SK-N-SH treated with all-trans-retinoic acid at 6 μM for 48 hours (cell line): Measurements from ENCODE around the gene GSG1.
"Not testable (repeated sequence)": the region's sequence is repeated elsewhere in the genome, so short reads cannot be mapped to it uniquely, and the experiment has no call there.

Experiments used
- ATAC-seq: fragments of 200-7000 bp; cut with Tn5 transposase; 3 replicates; pipeline ENCODE4 v1.9.1; 2020; ENCODE audit warnings: mild to moderate bottlenecking, moderate library complexity
- ARNTL ChIP-seq: fragments of 450-650 bp; formaldehyde crosslinking; IDR thresholded peaks from 2 replicates; pipeline ENCODE4 v1.5.0; 2020; ENCODE audit warnings: low read depth, mild to moderate bottlenecking, moderate library complexity, borderline replicate concordance
- BACH2 ChIP-seq: fragments of 250-450 bp; sonication (Bioruptor Pico); IDR thresholded peaks from 2 replicates; pipeline ENCODE4 v1.9.0; 2021; ENCODE audit warnings: mild to moderate bottlenecking, borderline replicate concordance
- GLIS3 ChIP-seq: fragments of 250-450 bp; sonication (Bioruptor Pico); IDR thresholded peaks from 2 replicates; pipeline ENCODE4 v1.5.0; 2020; ENCODE audit warnings: mild to moderate bottlenecking, moderate library complexity
- ISL1 ChIP-seq: fragments of 250-450 bp; sonication (Bioruptor Pico); IDR thresholded peaks from 2 replicates; pipeline ENCODE4 v2.1.2; 2022; ENCODE audit warnings: mild to moderate bottlenecking, moderate library complexity
- OSR1 ChIP-seq: fragments of 250-450 bp; sonication (Bioruptor Pico); IDR thresholded peaks from 2 replicates; pipeline ENCODE4 v1.8.0; 2022; ENCODE audit warnings: moderate library complexity, mild to moderate bottlenecking, inconsistent platforms
- RARB ChIP-seq: fragments of 250-450 bp; sonication (Bioruptor Pico); IDR thresholded peaks from 2 replicates; pipeline ENCODE4 v1.8.0; 2021; ENCODE audit warnings: mild to moderate bottlenecking, moderate library complexity
- SNAI2 ChIP-seq: fragments of 250-450 bp; sonication (Bioruptor Pico); IDR thresholded peaks from 2 replicates; pipeline ENCODE4 v1.5.0; 2020; ENCODE audit warnings: mild to moderate bottlenecking, moderate library complexity
- TOX ChIP-seq: fragments of 250-450 bp; sonication (Bioruptor Pico); IDR thresholded peaks from 2 replicates; pipeline ENCODE4 v1.8.0; 2021; ENCODE audit warnings: mild to moderate bottlenecking, moderate library complexity, borderline replicate concordance
- ZC3H10 ChIP-seq: fragments of 250-450 bp; sonication (Bioruptor Pico); IDR thresholded peaks from 2 replicates; pipeline ENCODE4 v1.5.1; 2021; ENCODE audit warnings: mild to moderate bottlenecking, moderate library complexity
- ZFP3 ChIP-seq: fragments of 250-450 bp; sonication (Bioruptor Pico); IDR thresholded peaks from 2 replicates; pipeline ENCODE4 v1.5.0; 2020; ENCODE audit warnings: mild to moderate bottlenecking, moderate library complexity
- ZFP30 ChIP-seq: fragments of 450-650 bp; formaldehyde crosslinking; IDR thresholded peaks from 2 replicates; pipeline ENCODE4 v1.5.0; 2022; ENCODE audit warnings: mild to moderate bottlenecking, moderate library complexity
- ZNF565 ChIP-seq: fragments of 450-650 bp; formaldehyde crosslinking; conservative IDR thresholded peaks from 2 replicates; pipeline ENCODE4 v1.5.0; 2020; ENCODE audit warnings: low read depth, mild to moderate bottlenecking, moderate library complexity
- ZNF70 ChIP-seq: fragments of 450-650 bp; formaldehyde crosslinking; IDR thresholded peaks from 2 replicates; pipeline ENCODE4 v1.5.0; 2020; ENCODE audit warnings: mild to moderate bottlenecking, moderate library complexity
- ZNF8 ChIP-seq: fragments of 450-650 bp; formaldehyde crosslinking; IDR thresholded peaks from 2 replicates; pipeline ENCODE4 v1.5.0; 2020; ENCODE audit warnings: mild to moderate bottlenecking, moderate library complexity
- TF ChIP-seq, protein P1 (sequence below): fragments of 250-450 bp; sonication (Bioruptor Pico); IDR thresholded peaks from 2 replicates; pipeline ENCODE4 v1.5.1; 2020; ENCODE audit warnings: low read depth, mild to moderate bottlenecking, moderate library complexity
- TF ChIP-seq, protein P2 (sequence below): fragments of 250-450 bp; sonication (Bioruptor Pico); IDR thresholded peaks from 2 replicates; pipeline ENCODE4 v1.5.0; 2020; ENCODE audit warnings: mild to moderate bottlenecking, moderate library complexity
- TF ChIP-seq, protein P3 (sequence below): fragments of 250-450 bp; sonication (Bioruptor Pico); IDR thresholded peaks from 2 replicates; pipeline ENCODE4 v1.8.0; 2021; ENCODE audit warnings: low read depth, mild to moderate bottlenecking, moderate library complexity, borderline replicate concordance
- TF ChIP-seq, protein P4 (sequence below): fragments of 250-450 bp; sonication (Bioruptor Pico); IDR thresholded peaks from 2 replicates; pipeline ENCODE4 v1.8.0; 2020; ENCODE audit warnings: mild to moderate bottlenecking, moderate library complexity, borderline replicate concordance

GSG1 gene

DNA sequence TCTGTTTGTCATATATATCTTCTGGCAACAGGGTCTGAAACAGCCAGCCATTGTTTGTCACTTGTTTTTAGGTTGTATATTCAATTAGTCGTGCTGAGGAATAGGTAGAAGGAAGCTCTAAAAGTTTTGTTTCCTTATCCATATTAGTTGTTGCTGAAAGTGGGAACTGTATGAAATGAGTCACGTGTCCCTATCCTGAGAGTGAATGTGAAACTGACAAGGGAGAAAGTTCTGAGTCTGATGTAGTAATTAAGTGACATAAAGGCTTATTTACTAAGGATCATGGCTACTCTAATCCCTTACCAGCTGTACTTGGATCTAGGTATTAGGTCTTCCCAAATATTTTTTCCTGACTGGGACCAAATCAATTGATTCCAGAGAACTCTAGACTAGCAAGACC is 42.9 kb downstream of the GSG1 start:
- TF ChIP-seq TOX (CRISPR knock-in tag) (no peak), OSR1 (CRISPR knock-in tag) (no peak), GLIS3 (CRISPR knock-in tag) (no peak), ZFP3 (CRISPR knock-in tag) (no peak), ZNF565 (CRISPR knock-in tag) (no peak), RARB (CRISPR knock-in tag) (no peak), ZNF70 (CRISPR knock-in tag) (no peak), ZFP30 (CRISPR knock-in tag) (no peak), ISL1 (CRISPR knock-in tag) (no peak), ZC3H10 (CRISPR knock-in tag) (no peak), BACH2 (CRISPR knock-in tag) (no peak), ZNF8 (CRISPR knock-in tag) (no peak), SNAI2 (CRISPR knock-in tag) (no peak), ARNTL (no peak)
- TF ChIP-seq, protein P1, sequence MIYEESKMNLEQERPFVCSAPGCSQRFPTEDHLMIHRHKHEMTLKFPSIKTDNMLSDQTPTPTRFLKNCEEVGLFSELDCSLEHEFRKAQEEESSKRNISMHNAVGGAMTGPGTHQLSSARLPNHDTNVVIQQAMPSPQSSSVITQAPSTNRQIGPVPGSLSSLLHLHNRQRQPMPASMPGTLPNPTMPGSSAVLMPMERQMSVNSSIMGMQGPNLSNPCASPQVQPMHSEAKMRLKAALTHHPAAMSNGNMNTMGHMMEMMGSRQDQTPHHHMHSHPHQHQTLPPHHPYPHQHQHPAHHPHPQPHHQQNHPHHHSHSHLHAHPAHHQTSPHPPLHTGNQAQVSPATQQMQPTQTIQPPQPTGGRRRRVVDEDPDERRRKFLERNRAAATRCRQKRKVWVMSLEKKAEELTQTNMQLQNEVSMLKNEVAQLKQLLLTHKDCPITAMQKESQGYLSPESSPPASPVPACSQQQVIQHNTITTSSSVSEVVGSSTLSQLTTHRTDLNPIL (CRISPR knock-in tag): no peak
- TF ChIP-seq, protein P2, sequence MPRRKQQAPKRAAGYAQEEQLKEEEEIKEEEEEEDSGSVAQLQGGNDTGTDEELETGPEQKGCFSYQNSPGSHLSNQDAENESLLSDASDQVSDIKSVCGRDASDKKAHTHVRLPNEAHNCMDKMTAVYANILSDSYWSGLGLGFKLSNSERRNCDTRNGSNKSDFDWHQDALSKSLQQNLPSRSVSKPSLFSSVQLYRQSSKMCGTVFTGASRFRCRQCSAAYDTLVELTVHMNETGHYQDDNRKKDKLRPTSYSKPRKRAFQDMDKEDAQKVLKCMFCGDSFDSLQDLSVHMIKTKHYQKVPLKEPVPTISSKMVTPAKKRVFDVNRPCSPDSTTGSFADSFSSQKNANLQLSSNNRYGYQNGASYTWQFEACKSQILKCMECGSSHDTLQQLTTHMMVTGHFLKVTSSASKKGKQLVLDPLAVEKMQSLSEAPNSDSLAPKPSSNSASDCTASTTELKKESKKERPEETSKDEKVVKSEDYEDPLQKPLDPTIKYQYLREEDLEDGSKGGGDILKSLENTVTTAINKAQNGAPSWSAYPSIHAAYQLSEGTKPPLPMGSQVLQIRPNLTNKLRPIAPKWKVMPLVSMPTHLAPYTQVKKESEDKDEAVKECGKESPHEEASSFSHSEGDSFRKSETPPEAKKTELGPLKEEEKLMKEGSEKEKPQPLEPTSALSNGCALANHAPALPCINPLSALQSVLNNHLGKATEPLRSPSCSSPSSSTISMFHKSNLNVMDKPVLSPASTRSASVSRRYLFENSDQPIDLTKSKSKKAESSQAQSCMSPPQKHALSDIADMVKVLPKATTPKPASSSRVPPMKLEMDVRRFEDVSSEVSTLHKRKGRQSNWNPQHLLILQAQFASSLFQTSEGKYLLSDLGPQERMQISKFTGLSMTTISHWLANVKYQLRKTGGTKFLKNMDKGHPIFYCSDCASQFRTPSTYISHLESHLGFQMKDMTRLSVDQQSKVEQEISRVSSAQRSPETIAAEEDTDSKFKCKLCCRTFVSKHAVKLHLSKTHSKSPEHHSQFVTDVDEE (CRISPR knock-in tag): no peak
- TF ChIP-seq, protein P3, sequence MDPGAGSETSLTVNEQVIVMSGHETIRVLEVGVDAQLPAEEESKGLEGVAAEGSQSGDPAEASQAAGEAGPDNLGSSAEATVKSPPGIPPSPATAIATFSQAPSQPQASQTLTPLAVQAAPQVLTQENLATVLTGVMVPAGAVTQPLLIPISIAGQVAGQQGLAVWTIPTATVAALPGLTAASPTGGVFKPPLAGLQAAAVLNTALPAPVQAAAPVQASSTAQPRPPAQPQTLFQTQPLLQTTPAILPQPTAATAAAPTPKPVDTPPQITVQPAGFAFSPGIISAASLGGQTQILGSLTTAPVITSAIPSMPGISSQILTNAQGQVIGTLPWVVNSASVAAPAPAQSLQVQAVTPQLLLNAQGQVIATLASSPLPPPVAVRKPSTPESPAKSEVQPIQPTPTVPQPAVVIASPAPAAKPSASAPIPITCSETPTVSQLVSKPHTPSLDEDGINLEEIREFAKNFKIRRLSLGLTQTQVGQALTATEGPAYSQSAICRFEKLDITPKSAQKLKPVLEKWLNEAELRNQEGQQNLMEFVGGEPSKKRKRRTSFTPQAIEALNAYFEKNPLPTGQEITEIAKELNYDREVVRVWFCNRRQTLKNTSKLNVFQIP: no peak
- ATAC-seq: no peak

DNA sequence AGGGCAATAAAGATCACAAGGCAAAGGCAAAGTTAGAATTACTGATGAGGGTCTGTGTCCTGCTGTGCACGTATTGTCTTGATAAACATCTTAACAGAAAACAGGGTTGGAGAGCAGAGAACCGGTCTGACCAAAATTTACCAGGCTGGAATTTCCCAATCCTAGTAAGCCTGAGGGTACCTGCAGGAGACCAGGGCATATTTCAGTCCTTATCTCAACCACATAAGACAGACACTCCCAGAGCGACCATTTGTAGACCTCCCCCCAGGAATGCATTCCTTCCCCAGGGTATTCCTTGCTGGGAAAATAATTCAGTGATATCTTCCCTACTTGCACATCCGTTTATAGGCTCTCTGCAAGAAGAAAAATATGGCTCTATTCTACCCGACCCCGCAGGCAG is 49.9 kb downstream of the GSG1 start:
- not testable (repeated sequence) for ATAC-seq

DNA sequence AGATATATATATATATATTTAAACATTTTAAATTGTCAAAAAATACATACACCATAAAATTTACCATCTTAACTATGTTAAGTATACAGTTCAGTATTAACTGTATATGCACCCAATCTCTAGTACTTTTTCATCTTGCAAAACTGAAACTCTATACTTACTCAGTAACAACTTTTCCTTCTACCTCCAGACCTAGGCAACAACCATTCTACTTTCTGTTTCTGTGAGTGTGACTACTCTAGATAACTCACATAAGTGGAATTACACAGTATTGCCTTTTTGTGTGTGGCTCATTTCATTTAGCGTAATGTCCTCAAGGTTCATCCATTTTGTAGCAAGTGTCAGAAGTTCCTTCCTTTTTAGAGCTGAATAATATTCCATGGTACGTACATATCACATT is 51.0 kb downstream of the GSG1 start:
- no peak for ATAC-seq
- TF ChIP-seq GLIS3 (CRISPR knock-in tag) (no peak), ZC3H10 (CRISPR knock-in tag) (no peak)

DNA sequence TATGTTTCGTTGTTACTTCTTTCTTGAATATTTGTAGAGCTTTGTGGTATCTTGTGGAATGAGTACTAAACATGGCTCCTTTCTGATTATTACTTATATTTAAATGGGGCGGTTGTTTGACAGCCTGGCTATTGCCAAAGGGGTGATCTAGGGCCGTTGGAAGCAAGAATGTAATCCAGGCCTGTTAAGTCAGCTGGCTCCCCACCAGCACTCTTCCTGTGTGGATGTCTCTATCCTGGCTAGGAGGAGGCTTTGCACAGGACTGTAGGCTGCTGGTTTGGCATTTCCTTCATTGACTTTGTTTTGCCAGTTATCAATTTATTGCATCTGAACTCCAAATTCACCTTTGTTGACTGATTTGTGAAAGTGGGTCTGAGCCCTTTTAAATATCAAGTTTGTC is 53.7 kb downstream of the GSG1 start:
- ATAC-seq: peak; percentile 57; the same call in 2 of the 3 replicates
- TF ChIP-seq OSR1 (CRISPR knock-in tag) (no peak), ZNF565 (CRISPR knock-in tag) (no peak), BACH2 (CRISPR knock-in tag) (no peak), ZNF70 (CRISPR knock-in tag) (no peak), ZNF8 (CRISPR knock-in tag) (no peak), ZC3H10 (CRISPR knock-in tag) (no peak), ZFP30 (CRISPR knock-in tag) (no peak)
- TF ChIP-seq, protein P4, sequence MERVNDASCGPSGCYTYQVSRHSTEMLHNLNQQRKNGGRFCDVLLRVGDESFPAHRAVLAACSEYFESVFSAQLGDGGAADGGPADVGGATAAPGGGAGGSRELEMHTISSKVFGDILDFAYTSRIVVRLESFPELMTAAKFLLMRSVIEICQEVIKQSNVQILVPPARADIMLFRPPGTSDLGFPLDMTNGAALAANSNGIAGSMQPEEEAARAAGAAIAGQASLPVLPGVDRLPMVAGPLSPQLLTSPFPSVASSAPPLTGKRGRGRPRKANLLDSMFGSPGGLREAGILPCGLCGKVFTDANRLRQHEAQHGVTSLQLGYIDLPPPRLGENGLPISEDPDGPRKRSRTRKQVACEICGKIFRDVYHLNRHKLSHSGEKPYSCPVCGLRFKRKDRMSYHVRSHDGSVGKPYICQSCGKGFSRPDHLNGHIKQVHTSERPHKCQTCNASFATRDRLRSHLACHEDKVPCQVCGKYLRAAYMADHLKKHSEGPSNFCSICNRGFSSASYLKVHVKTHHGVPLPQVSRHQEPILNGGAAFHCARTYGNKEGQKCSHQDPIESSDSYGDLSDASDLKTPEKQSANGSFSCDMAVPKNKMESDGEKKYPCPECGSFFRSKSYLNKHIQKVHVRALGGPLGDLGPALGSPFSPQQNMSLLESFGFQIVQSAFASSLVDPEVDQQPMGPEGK: no peak
- TF ChIP-seq, protein P1 (CRISPR knock-in tag): no peak
- TF ChIP-seq, protein P3: no peak
- TF ChIP-seq, protein P2 (CRISPR knock-in tag): no peak
